ENCODE results near the gene NFX1. TPM values are rescaled to one million over a fixed set of nuclear protein-coding genes. Genes with fewer than 3 reads are reported as not detected.

Gene NFX1
- total and polyA plus RNA-seq, 9 of the 15 experiments (the other 6 are each of a cell fraction or from before 2014, with no cell fraction given): 8.8 to 38.9 (median 26.8) TPM

GRCh38 chr9:33264473-33265177 lies 25.7 kb upstream of the NFX1 start, which contains the start of the genes BAG1 and CHMP5 (continued):
- TF ChIP-seq ZHX1 (conservative IDR thresholded peaks at IDR 0.05; ENCODE audit: low read length): no peak
- TF ChIP-seq, protein P1, sequence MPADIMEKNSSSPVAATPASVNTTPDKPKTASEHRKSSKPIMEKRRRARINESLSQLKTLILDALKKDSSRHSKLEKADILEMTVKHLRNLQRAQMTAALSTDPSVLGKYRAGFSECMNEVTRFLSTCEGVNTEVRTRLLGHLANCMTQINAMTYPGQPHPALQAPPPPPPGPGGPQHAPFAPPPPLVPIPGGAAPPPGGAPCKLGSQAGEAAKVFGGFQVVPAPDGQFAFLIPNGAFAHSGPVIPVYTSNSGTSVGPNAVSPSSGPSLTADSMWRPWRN (IDR thresholded peaks at IDR 0.05; ENCODE audit: low read depth): no peak
- no peak for TF ChIP-seq E4F1 (CRISPR knock-in tag; IDR thresholded peaks at IDR 0.05; ENCODE audit: borderline replicate concordance)
- TF ChIP-seq RUNX1 (IDR thresholded peaks at IDR 0.05; ENCODE audit: low read depth): no peak
- 0 out of 4 replicates have a peak, but pooled peaks of 1 of the 2 experiments have one; percentile 35 for TF ChIP-seq RCOR1 (IDR thresholded peaks at IDR 0.05; ENCODE audit: borderline replicate concordance in 1 of 2, low read depth in 2 of 2, low read length in 2 of 2)
- TF ChIP-seq, protein P2, sequence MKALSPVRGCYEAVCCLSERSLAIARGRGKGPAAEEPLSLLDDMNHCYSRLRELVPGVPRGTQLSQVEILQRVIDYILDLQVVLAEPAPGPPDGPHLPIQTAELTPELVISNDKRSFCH (CRISPR knock-in tag; IDR thresholded peaks at IDR 0.05): no peak
- TF ChIP-seq, protein P2 (tag; IDR thresholded peaks at IDR 0.05): no peak
- no peak for TF ChIP-seq HIVEP1 (CRISPR knock-in tag; IDR thresholded peaks at IDR 0.05)

Data from K562 (cell line).